ENCODE data around the gene TNNC2. TPM values are rescaled to one million over a fixed set of nuclear protein-coding genes. Genes with fewer than 3 reads are reported as not detected.

TNNC2 gene
- total RNA-seq, 2 experiments from 2014 or later: 1.2 to 1.5 TPM

DNA sequence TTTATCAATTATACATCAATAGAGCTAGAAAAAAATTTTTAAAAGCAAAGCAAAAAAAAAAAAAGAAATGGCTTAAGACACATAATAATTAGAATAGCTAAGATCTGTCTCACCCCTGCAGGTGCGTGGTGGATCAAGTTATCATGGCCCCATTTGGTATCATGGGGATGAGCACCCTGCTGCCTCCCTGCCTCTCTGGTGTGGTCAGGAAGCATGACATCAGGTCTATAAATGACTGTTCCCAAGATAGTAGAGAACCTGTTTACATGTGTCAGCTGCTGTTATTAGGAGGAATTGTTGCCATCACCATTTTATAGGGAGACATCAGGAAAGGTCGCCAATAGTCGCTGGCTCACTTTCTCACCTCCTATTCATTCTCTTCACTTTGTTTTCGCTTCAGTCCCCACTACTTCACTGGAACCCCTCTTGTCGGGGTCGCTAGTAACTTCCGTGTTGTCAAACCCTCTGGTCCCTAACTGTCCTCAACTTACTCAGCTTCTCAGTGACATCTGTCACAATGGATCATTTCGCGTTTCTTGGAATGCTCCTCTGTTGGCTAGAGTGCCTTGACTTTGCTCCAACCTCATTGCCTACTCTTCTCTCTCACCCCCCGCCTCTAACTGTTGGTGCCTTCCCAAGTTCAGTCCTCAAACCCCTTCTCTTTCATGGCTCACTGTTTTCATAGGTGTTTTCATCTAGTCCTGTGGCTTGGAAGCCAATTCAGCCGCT is 30.6 kb downstream of the TNNC2 start:
- peaks cover 69% of the 10 kb centered on the region for H3K36me3 Mint-ChIP-seq (ENCODE audit: low read depth)
- peak overlapping the region; percentile 8 for H3K4me3 Mint-ChIP-seq
- intact Hi-C loops (cut with DNase I, micrococcal nuclease): loop anchor here in 1 of 2 experiments (5.0 to 10.0 kb wide), 2 partner anchors 61 to 888 kb away; partner anchors contain the start of genes ACOT8, TP53RK and ZSWIM3
- ChIA-PET CTCF (interaction anchor here (1.0 to 1.7 kb wide), 2 partner anchors 9 to 218 kb away, joined by 3 to 4 read pairs; no protein-coding TSS in a partner anchor), POLR2A (no interaction called here)
- DNase-seq (no peak), ATAC-seq (ENCODE audit: poor library complexity) (no peak)
- no peaks in the 10 kb centered on the region for H3K9me3 Mint-ChIP-seq
- no peaks in the 10 kb centered on the region for H3K27me3 Mint-ChIP-seq
- H3K4me1 ChIP-seq (ENCODE audit: insufficient read depth, low read length): peaks cover 22% of the 10 kb centered on the region
- no peaks in the 10 kb centered on the region for H3K9me3 ChIP-seq (ENCODE audit: control insufficient read depth in 1 of 2, insufficient read depth in 1 of 2, low read length in 2 of 2)
- H3K27ac ChIP-seq (ENCODE audit: low read depth in 1 of 2, low read length in 2 of 2): no peak overlapping the region
- no peak overlapping the region for H3K4me3 ChIP-seq (ENCODE audit: low read length)
- peaks cover 27% of the 10 kb centered on the region for H3K4me1 Mint-ChIP-seq (ENCODE audit: low read depth)
- TF ChIP-seq, protein P1, sequence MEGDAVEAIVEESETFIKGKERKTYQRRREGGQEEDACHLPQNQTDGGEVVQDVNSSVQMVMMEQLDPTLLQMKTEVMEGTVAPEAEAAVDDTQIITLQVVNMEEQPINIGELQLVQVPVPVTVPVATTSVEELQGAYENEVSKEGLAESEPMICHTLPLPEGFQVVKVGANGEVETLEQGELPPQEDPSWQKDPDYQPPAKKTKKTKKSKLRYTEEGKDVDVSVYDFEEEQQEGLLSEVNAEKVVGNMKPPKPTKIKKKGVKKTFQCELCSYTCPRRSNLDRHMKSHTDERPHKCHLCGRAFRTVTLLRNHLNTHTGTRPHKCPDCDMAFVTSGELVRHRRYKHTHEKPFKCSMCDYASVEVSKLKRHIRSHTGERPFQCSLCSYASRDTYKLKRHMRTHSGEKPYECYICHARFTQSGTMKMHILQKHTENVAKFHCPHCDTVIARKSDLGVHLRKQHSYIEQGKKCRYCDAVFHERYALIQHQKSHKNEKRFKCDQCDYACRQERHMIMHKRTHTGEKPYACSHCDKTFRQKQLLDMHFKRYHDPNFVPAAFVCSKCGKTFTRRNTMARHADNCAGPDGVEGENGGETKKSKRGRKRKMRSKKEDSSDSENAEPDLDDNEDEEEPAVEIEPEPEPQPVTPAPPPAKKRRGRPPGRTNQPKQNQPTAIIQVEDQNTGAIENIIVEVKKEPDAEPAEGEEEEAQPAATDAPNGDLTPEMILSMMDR (IDR thresholded peaks at IDR 0.05): no peak
- no peaks in the 10 kb centered on the region for H3K27me3 ChIP-seq (ENCODE audit: control insufficient read depth in 1 of 2, insufficient read depth in 2 of 2, low read length in 2 of 2)
- H3K27ac Mint-ChIP-seq: no peak overlapping the region
- H3K36me3 ChIP-seq (ENCODE audit: insufficient read depth, low read length): peaks cover 33% of the 10 kb centered on the region

DNA sequence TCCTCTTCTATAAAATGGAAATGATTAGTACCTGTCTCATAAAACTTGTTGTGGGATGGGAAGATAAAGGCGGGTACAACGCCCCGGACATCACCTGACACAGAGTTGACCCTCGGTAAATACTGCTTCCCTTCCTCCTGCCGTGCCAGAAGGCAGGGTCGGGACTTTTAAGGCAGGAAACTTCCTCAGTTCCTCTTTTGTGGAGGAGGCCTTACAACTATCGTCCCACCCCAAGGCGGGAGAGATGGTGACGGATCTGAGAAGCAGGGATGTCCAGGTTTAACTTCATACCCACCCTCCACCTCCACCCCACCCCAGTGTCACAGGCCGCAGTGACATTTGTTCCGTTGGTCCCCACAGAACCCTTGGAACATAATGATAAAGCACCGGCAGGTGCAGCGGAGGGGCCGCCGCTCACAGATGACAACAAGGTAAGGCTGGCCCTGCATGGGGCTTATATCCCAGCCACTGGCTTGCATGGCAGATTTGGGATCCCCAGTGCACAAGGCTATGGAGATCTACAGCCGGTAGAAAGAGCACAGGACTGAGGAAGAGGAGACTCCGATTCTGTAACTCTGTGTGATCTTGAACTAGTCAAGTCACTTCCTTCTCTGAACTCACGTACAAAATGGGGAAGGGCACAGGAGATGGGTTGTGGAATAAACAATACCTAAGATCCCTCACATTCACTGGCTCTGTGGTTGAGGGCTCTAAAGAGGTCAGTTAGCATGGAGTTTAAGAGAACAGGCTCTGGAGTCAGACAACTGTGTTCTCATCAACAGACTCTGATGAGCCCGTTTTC is 34.6 kb downstream of the TNNC2 start:
- Histone ChIP-seq H3K9me3 (ENCODE audit: control insufficient read depth in 1 of 2, insufficient read depth in 1 of 2, low read length in 2 of 2) (no peaks in the 10 kb centered on the region), H3K4me1 (ENCODE audit: insufficient read depth, low read length) (peaks cover 20% of the 10 kb centered on the region), H3K36me3 (ENCODE audit: insufficient read depth, low read length) (peaks cover 26% of the 10 kb centered on the region), H3K27me3 (ENCODE audit: control insufficient read depth in 1 of 2, insufficient read depth in 2 of 2, low read length in 2 of 2) (no peaks in the 10 kb centered on the region), H3K4me3 (ENCODE audit: low read length) (peak overlapping the region; percentile 90), H3K27ac (ENCODE audit: low read depth in 1 of 2, low read length in 2 of 2) (peak overlapping the region; percentile 80 to 81)
- Mint-ChIP-seq H3K27ac (peak overlapping the region; percentile 91), H3K4me1 (ENCODE audit: low read depth) (peaks cover 25% of the 10 kb centered on the region), H3K4me3 (peak overlapping the region; percentile 98), H3K36me3 (ENCODE audit: low read depth) (peaks cover 52% of the 10 kb centered on the region), H3K27me3 (no peaks in the 10 kb centered on the region), H3K9me3 (no peaks in the 10 kb centered on the region)
- ChIA-PET CTCF (no interaction called here), POLR2A (interaction anchor here (0.6 to 1.8 kb wide), 5 partner anchors 52 to 429 kb away, joined by 3 to 9 read pairs (median 3); partner anchors contain the start of genes PCIF1, PIGT, SYS1 and ZNF335)
- DNase-seq: peak in 5 of 14 experiments; percentile 1 to 56 (median 8)
- TF ChIP-seq, protein P1 (IDR thresholded peaks at IDR 0.05): no peak
- peak; percentile 3 for ATAC-seq (ENCODE audit: poor library complexity)
- intact Hi-C loops (cut with DNase I, micrococcal nuclease): loop anchor here in 1 of 2 experiments (2.0 to 10.0 kb wide), 4 partner anchors 20 to 892 kb away; partner anchors contain the start of genes NCOA5, TP53RK, UBE2C and ZNF335

DNA sequence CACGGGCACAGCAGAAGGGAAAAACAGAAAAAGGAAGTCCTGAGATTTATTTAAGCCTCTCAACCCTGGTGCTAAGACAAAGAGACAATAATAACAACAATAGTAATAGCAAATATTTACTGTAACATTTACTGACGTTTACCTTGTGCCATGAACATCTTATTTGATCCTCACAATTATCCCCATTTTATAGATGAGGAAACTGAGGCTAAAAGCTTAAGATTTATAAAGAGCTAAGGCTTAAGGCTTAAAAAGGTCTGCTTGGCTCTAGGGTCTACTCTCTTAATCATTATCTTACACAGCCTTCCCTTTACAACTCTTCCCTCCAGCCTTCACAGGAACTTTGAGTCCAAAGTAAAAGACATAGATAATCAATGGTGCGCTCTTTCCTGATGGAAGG is 38.8 kb downstream of the TNNC2 start:
- ATAC-seq (ENCODE audit: poor library complexity) (no peak), DNase-seq (no peak)
- Mint-ChIP-seq H3K9me3 (no peaks in the 10 kb centered on the region), H3K4me1 (ENCODE audit: low read depth) (peaks cover 20% of the 10 kb centered on the region), H3K36me3 (ENCODE audit: low read depth) (peaks cover 16% of the 10 kb centered on the region), H3K27me3 (no peaks in the 10 kb centered on the region), H3K27ac (no peak overlapping the region), H3K4me3 (no peak overlapping the region)
- TF ChIP-seq, protein P1 (IDR thresholded peaks at IDR 0.05): no peak
- Histone ChIP-seq H3K4me1 (ENCODE audit: insufficient read depth, low read length) (peaks cover 20% of the 10 kb centered on the region), H3K9me3 (ENCODE audit: control insufficient read depth in 1 of 2, insufficient read depth in 1 of 2, low read length in 2 of 2) (no peaks in the 10 kb centered on the region), H3K36me3 (ENCODE audit: insufficient read depth, low read length) (no peaks in the 10 kb centered on the region), H3K4me3 (ENCODE audit: low read length) (no peak overlapping the region), H3K27ac (ENCODE audit: low read depth in 1 of 2, low read length in 2 of 2) (no peak overlapping the region), H3K27me3 (ENCODE audit: control insufficient read depth in 1 of 2, insufficient read depth in 2 of 2, low read length in 2 of 2) (no peaks in the 10 kb centered on the region)
- POLR2A ChIA-PET: no interaction called here
- intact Hi-C loops (cut with DNase I, micrococcal nuclease): no loop called here
- CTCF ChIA-PET: interaction anchor here (2.9 kb wide), 1 partner anchor 11 kb away, joined by 11 read pairs; no protein-coding TSS in a partner anchor

Measured in CD4-positive, alpha-beta T cell (primary cell).